ENCODE measurements around the gene ONECUT3. TPM values are rescaled to one million over a fixed set of nuclear protein-coding genes. Genes with fewer than 3 reads are reported as not detected.

The ONECUT3 gene
- total RNA-seq, 1 experiment from 2014 or later: not detected

- H2AFZ ChIP-seq (ENCODE audit: low read length): no peak overlapping the region
- no peaks in the 10 kb centered on the region for H4K20me1 ChIP-seq (ENCODE audit: insufficient read depth, low read depth, low read length)
- H3K4me1 ChIP-seq (ENCODE audit: low read length): peaks cover 19% of the 10 kb centered on the region
- H3K4me3 ChIP-seq (ENCODE audit: low read length): no peak overlapping the region
- H3K9ac ChIP-seq (ENCODE audit: low read length): no peak overlapping the region
- no peaks in the 10 kb centered on the region; the same call in 1 of the 2 replicates for H3K36me3 ChIP-seq (ENCODE audit: insufficient read depth, low read length)
- H3K27me3 ChIP-seq (ENCODE audit: low read length): no peaks in the 10 kb centered on the region
- H3K27ac ChIP-seq (ENCODE audit: low read length): no peak overlapping the region
- no peaks in the 10 kb centered on the region for H3K79me2 ChIP-seq (ENCODE audit: low read length)
- no peak for DNase-seq
- no peak overlapping the region for H3K4me2 ChIP-seq (ENCODE audit: low read depth, low read length, poor library complexity, severe bottlenecking)
- no peaks in the 10 kb centered on the region for H3K9me2 ChIP-seq (replicated peaks; ENCODE audit: insufficient read depth, low read length)
- no peaks in the 10 kb centered on the region for H3K9me3 ChIP-seq (ENCODE audit: low read length)
Observed at GRCh38 chr19:1815605-1816529, 62.6 kb downstream of the ONECUT3 start.

- Histone ChIP-seq H3K4me2 (ENCODE audit: low read depth, low read length, poor library complexity, severe bottlenecking) (no peak overlapping the region), H3K9me3 (ENCODE audit: low read length) (no peaks in the 10 kb centered on the region), H3K9ac (ENCODE audit: low read length) (no peak overlapping the region), H2AFZ (ENCODE audit: low read length) (no peak overlapping the region), H3K36me3 (ENCODE audit: insufficient read depth, low read length) (no peaks in the 10 kb centered on the region; the same call in 1 of the 2 replicates), H3K27me3 (ENCODE audit: low read length) (no peaks in the 10 kb centered on the region), H4K20me1 (ENCODE audit: insufficient read depth, low read depth, low read length) (no peaks in the 10 kb centered on the region), H3K4me3 (ENCODE audit: low read length) (no peak overlapping the region), H3K79me2 (ENCODE audit: low read length) (no peaks in the 10 kb centered on the region), H3K27ac (ENCODE audit: low read length) (no peak overlapping the region), H3K9me2 (replicated peaks; ENCODE audit: insufficient read depth, low read length) (no peaks in the 10 kb centered on the region), H3K4me1 (ENCODE audit: low read length) (peaks cover 16% of the 10 kb centered on the region)
- no peak for DNase-seq
Observed at GRCh38 chr19:1816530-1817298, 63.4 kb downstream of the ONECUT3 start.

GRCh38 chr19:1817553-1818179, 64.4 kb downstream of the ONECUT3 start:
- DNase-seq: no peak
- Histone ChIP-seq H4K20me1 (ENCODE audit: insufficient read depth, low read depth, low read length) (no peaks in the 10 kb centered on the region), H3K27me3 (ENCODE audit: low read length) (no peaks in the 10 kb centered on the region), H3K4me1 (ENCODE audit: low read length) (peaks cover 12% of the 10 kb centered on the region), H3K79me2 (ENCODE audit: low read length) (no peaks in the 10 kb centered on the region), H3K9me2 (replicated peaks; ENCODE audit: insufficient read depth, low read length) (no peaks in the 10 kb centered on the region), H3K27ac (ENCODE audit: low read length) (no peak overlapping the region), H3K9me3 (ENCODE audit: low read length) (no peaks in the 10 kb centered on the region), H3K4me3 (ENCODE audit: low read length) (no peak overlapping the region), H2AFZ (ENCODE audit: low read length) (no peak overlapping the region), H3K9ac (ENCODE audit: low read length) (no peak overlapping the region), H3K4me2 (ENCODE audit: low read depth, low read length, poor library complexity, severe bottlenecking) (no peak overlapping the region), H3K36me3 (ENCODE audit: insufficient read depth, low read length) (no peaks in the 10 kb centered on the region; the same call in 1 of the 2 replicates)

GRCh38 chr19:1818549-1819195, 65.4 kb downstream of the ONECUT3 start:
- Histone ChIP-seq H3K9me2 (replicated peaks; ENCODE audit: insufficient read depth, low read length) (no peaks in the 10 kb centered on the region), H3K9me3 (ENCODE audit: low read length) (no peaks in the 10 kb centered on the region), H3K79me2 (ENCODE audit: low read length) (no peaks in the 10 kb centered on the region), H3K4me3 (ENCODE audit: low read length) (no peak overlapping the region), H4K20me1 (ENCODE audit: insufficient read depth, low read depth, low read length) (0 out of 2 replicates have a peak, but pooled peaks cover 5% of the 10 kb centered on the region), H2AFZ (ENCODE audit: low read length) (no peak overlapping the region), H3K9ac (ENCODE audit: low read length) (no peak overlapping the region), H3K36me3 (ENCODE audit: insufficient read depth, low read length) (no peaks in the 10 kb centered on the region; the same call in 1 of the 2 replicates), H3K27ac (ENCODE audit: low read length) (no peak overlapping the region), H3K27me3 (ENCODE audit: low read length) (no peaks in the 10 kb centered on the region), H3K4me1 (ENCODE audit: low read length) (peaks cover 2% of the 10 kb centered on the region), H3K4me2 (ENCODE audit: low read depth, low read length, poor library complexity, severe bottlenecking) (no peak overlapping the region)
- no peak for DNase-seq

GRCh38 chr19:1819341-1820255, 66.3 kb downstream of the ONECUT3 start:
- Histone ChIP-seq H3K27me3 (ENCODE audit: low read length) (no peaks in the 10 kb centered on the region), H3K9me3 (ENCODE audit: low read length) (no peaks in the 10 kb centered on the region), H3K4me2 (ENCODE audit: low read depth, low read length, poor library complexity, severe bottlenecking) (no peak overlapping the region), H4K20me1 (ENCODE audit: insufficient read depth, low read depth, low read length) (0 out of 2 replicates have a peak, but pooled peaks cover 9% of the 10 kb centered on the region), H3K27ac (ENCODE audit: low read length) (no peak overlapping the region), H3K9ac (ENCODE audit: low read length) (no peak overlapping the region), H3K4me3 (ENCODE audit: low read length) (no peak overlapping the region), H3K9me2 (replicated peaks; ENCODE audit: insufficient read depth, low read length) (no peaks in the 10 kb centered on the region), H3K79me2 (ENCODE audit: low read length) (no peaks in the 10 kb centered on the region), H2AFZ (ENCODE audit: low read length) (no peak overlapping the region), H3K4me1 (ENCODE audit: low read length) (no peaks in the 10 kb centered on the region), H3K36me3 (ENCODE audit: insufficient read depth, low read length) (peaks cover 6% of the 10 kb centered on the region)
- no peak for DNase-seq

- Histone ChIP-seq H3K4me3 (ENCODE audit: low read length) (no peak overlapping the region), H4K20me1 (ENCODE audit: insufficient read depth, low read depth, low read length) (0 out of 2 replicates have a peak, but pooled peaks cover 13% of the 10 kb centered on the region), H3K9ac (ENCODE audit: low read length) (no peak overlapping the region), H3K27ac (ENCODE audit: low read length) (no peak overlapping the region), H3K27me3 (ENCODE audit: low read length) (no peaks in the 10 kb centered on the region), H2AFZ (ENCODE audit: low read length) (no peak overlapping the region), H3K36me3 (ENCODE audit: insufficient read depth, low read length) (peaks cover 6% of the 10 kb centered on the region), H3K4me2 (ENCODE audit: low read depth, low read length, poor library complexity, severe bottlenecking) (no peak overlapping the region), H3K79me2 (ENCODE audit: low read length) (peaks cover 6% of the 10 kb centered on the region), H3K4me1 (ENCODE audit: low read length) (peaks cover 2% of the 10 kb centered on the region; the same call in 1 of the 2 replicates), H3K9me2 (replicated peaks; ENCODE audit: insufficient read depth, low read length) (no peaks in the 10 kb centered on the region), H3K9me3 (ENCODE audit: low read length) (no peaks in the 10 kb centered on the region)
- no peak for DNase-seq
Observed at GRCh38 chr19:1822210-1822609, 68.9 kb downstream of the ONECUT3 start.

GRCh38 chr19:1823020-1823419, 69.7 kb downstream of the ONECUT3 start:
- H3K4me1 ChIP-seq (ENCODE audit: low read length): peaks cover 4% of the 10 kb centered on the region; the same call in 1 of the 2 replicates
- H3K4me3 ChIP-seq (ENCODE audit: low read length): no peak overlapping the region
- H4K20me1 ChIP-seq (ENCODE audit: insufficient read depth, low read depth, low read length): peaks cover 13% of the 10 kb centered on the region; the same call in 1 of the 2 replicates
- H3K36me3 ChIP-seq (ENCODE audit: insufficient read depth, low read length): peaks cover 6% of the 10 kb centered on the region
- H3K9me3 ChIP-seq (ENCODE audit: low read length): no peaks in the 10 kb centered on the region
- H3K79me2 ChIP-seq (ENCODE audit: low read length): peaks cover 6% of the 10 kb centered on the region
- DNase-seq: no peak
- no peak overlapping the region for H2AFZ ChIP-seq (ENCODE audit: low read length)
- H3K27me3 ChIP-seq (ENCODE audit: low read length): no peaks in the 10 kb centered on the region
- H3K9me2 ChIP-seq (replicated peaks; ENCODE audit: insufficient read depth, low read length): no peaks in the 10 kb centered on the region
- no peak overlapping the region for H3K4me2 ChIP-seq (ENCODE audit: low read depth, low read length, poor library complexity, severe bottlenecking)
- no peak overlapping the region for H3K27ac ChIP-seq (ENCODE audit: low read length)
- H3K9ac ChIP-seq (ENCODE audit: low read length): no peak overlapping the region

All from Karpas-422 (cell line).